GM21381 (cell line): ENCODE results near the gene UBE3C.

Experiments used
- ATAC-seq: cut with Tn5 transposase; IDR thresholded peaks from one replicate; pipeline ENCODE4 v1.9.1; 2021; ENCODE audit warnings: mild to moderate bottlenecking, moderate library complexity; ENCODE audit not compliant: unreplicated experiment

UBE3C gene

DNA sequence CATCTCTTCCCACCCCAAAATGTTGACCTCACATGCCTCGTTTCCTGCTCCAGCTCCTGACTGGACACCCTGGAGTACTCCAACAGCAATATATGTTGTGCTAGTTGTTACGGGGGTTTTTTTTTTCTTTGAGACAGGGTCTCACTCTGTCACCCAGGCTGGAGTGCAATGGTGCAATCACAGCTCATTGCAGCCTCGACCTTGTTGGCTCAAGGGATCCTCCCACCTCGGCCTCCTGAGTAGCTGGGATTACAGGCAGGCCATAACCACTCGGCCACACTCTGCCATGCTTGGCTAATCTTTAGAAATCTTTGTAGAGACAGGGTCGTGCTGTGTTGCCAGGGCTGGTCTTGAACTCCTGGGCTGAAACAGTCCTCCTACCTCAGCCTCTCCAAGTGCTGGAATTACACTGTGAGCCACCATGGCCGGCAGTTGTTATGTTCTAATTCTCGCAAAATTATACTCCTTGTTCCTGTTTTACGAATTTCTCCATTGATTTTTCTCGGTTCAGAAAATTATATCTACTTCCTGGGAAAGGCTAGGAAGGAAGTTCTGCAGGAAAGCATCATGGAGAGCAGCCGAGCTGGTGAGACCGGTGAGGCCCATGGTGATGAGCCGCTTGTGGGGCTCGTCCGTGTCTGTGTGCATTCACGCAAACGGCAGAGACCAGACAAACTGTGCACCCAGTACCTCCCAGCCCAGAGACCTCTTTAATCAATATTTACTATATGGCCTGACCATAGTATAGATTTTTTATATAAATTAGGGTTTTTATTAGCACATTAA is 145.7 kb downstream of the UBE3C start:
- ATAC-seq, result no peak

DNA sequence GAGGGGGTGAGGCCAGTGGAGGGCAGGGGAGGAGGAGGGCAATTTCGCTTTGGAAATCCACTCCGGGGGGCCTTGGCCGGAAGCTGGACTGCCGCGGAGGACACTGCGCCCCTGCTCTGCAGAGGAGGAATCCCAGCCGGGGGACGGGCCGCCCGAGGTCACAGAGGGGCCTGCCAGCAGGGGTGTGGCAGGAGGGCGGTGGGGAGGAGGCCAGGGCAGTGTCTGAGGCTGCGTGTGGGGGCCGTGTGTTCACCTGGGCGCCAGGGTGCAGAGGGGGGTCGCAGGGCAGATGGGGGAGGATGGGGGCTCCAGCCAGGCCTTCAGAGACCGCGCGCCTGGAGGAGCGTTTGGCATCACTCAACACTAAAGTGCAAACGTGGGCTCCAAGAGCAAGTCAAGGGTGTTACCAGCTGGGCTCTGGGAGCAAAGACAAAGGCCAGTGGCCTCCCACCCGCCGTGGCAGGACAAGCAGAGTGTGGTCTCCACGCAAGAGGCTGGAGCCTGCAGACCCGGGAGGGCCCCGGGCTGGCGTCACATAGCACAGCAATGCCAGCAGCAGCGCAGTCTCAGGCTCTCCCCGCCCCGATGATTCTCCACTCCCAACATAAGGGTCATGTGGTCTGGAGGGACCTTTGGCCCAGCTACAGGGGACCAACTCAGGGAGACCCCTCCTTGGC is 152.8 kb downstream of the UBE3C start:
- ATAC-seq, result no peak

DNA sequence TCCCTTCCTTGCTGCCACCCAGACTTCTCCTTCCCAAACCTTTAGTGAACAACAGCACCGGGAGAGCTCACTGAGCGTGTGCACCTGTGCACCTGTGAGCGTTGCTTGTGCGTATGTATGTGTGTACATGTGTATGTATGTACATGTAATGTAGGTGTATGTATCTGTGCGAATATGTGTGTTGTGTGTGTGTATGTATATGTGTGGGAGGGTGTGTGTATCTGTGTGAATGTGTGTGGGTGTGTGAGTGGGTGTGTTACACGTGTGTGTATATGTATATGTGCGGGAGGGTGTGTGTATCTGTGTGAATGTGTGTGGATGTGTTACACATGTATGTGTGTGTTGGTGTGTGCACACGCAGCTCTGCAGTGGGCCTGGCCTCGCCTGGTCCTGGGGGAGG is 153.5 kb downstream of the UBE3C start:
- ATAC-seq, result no peak

DNA sequence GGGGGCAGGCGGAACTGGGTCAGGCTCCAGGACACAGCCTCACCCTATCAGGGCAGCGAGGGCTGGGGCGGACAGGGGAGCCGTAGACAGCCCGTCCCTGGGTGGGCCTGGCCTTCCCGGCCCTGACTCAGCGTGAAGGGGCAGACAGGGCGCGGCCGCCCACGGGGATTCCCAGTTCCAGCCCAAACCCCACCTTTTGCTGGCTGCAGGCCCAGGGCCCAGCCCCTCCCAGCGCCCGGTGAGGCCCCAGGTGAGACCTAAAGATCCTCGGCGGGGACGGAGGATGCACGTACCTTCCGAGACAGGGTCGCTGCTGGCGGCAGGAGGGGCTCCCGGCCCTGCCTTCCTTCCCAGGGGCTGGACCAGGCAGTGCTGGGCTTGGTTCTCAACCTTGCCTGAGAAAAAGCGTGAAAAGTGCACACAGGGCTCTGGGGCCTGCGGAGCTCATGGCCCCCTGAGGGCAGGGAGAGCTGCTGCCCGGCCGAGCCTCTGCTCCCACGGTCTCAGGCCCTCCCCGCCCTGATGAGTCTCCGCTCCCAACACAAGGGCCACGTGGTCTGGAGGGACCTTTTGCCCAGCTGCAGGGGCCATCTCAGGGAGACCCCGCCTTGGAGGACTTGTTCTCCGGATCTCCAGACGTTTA is 154.2 kb downstream of the UBE3C start:
- ATAC-seq, result no peak

DNA sequence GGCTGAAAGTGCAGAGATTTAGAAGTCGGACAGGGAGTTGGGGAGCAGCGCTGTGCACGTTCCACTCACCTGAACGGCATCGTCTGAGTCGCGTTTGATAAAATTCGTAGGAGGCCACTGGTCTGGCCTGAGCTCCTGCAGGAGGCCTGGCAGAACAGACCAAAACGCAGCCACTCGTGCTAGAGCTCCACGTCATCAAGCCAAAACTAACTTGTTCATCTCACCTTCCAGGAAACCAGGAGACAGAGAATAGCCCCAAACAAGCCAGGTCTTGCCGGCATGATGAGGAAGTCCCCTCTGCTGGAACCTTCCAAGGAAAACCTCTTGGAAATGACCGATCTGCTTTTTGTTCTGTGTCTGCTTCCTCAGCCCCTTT is 154.7 kb downstream of the UBE3C start:
- ATAC-seq, result no peak

DNA sequence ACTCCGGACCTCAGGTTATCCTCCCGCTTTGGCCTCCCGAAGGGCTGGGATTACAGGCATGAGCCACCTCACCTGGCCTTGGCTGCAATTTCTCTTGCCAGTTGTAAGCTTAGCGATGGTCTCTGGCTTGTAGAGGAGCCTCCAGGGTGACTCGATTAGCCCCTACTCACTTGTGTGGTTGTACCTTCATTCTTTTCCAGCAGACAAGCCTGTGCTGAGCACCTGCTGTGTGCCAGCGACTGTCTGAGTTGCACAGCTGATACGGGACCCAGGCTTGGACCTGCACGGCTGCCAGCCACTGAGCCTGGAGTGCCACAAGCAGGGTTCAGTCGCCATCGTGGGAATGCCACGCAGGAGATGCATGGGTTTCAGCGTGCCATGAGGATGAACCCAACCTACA is 156.0 kb downstream of the UBE3C start:
- ATAC-seq, result no peak

DNA sequence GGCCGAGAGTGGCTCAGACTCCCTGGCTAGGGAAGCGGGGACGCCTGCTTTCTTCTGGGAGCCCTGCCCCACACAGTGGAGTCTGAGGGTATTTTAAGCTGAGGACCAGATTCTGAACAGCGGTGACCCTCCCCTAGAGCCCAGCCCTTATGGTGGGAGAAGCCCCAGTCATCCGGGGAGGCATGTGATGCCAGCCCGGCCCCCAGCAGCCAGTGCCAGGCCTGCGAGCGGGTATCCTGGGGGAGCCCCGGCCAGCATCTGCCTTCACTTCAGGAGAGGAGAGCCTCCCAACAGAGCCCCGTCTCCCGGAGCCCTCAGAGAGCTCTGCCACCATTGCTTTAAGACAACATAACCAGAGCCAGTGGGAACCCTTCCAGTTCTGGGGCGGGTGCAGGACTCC is 156.6 kb downstream of the UBE3C start:
- no peak for ATAC-seq

DNA sequence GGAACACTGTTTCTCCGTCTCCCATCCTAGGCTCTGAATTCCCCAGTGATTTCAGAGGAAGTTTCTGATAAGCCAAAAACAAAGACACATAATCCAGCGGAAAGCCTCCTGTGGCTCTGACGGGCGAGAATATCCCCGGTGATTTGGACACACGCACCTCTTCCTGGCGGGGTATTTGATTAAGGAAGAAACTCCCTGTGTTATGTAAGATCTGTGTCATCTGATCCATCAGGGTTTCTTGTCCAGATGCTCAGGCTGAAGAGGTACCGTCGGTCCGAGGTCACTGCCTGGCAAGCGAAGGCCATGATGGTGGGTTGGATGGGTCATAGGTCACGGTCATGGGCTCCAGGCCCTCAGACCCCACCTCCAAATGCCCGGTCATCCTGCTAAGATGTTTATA is 158.5 kb downstream of the UBE3C start:
- ATAC-seq, result no peak

DNA sequence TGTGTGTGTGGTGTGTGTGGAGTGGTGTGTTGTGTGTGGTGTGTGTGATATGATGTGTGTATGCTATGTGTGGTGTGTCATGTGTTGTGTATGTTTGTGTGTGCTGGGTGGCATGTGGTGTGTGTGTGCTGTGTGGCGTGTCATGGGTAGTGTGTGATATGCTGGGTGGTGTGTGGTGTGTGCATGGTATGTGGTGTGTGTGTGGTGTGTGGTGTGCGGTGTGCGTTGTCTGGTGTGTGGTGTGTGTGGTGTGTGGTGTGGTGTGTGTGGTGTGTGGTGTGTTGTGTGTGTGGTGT is 160.5 kb downstream of the UBE3C start:
- ATAC-seq, result no peak

DNA sequence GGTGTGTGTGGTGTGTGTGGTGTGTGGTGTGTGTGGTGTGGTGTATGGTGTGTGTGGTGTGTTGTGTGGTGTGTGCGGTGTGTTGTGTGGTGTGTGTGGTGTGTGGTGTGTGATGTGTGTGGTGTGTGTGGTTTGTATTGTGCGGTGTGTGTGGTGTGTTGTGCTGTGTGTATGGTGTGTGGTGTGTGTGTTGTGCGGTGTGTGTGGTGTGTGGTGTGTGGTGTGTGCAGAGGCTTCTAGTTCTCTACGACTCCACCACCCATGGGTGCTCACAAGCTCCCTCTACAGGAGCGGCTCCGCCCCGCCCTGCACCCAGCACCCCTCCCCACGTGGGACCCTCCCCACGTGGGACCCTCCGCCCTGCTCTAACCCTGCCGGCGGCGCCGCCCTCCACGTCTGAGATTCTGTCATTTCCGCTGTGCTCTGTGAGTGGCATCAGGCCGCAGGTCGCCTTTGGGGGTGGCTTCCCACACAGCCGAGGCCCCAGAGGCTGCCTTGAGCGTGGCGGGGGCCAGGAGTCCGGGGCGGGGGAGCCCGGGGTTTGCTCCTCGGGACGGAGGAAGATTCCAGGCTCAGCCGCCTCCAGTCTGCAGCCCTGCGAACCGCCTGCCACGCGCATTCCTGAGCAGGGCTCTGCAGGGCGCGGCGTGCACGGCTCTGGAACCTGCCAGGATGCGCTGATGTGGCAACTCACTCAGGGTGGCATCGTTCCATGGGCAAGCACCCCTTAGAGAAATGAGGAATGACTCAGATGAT is 161.1 kb downstream of the UBE3C start:
- no peak for ATAC-seq

DNA sequence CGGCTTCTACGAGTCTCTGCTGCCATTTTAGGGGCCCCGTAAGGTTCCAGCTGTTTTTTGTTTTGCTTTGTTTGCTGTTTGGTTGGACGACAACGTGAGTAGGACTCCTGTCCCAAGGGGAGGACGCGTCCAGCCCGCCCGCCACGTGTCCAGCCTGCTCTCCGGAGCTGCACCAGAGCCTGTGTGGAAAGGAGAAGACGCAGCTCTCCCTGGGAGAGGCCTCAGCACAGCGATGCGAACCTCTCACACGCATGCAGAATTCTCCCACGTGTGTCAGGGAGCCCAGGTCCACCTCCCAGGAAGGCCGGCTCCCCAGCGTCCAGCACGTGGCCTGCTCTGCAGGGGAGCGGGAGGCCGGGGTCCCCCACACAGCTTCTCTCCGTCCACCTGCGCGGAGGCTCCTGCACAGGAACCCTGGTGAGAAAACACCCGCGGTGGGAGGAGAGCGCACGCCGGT is 161.7 kb downstream of the UBE3C start:
- ATAC-seq, result no peak

DNA sequence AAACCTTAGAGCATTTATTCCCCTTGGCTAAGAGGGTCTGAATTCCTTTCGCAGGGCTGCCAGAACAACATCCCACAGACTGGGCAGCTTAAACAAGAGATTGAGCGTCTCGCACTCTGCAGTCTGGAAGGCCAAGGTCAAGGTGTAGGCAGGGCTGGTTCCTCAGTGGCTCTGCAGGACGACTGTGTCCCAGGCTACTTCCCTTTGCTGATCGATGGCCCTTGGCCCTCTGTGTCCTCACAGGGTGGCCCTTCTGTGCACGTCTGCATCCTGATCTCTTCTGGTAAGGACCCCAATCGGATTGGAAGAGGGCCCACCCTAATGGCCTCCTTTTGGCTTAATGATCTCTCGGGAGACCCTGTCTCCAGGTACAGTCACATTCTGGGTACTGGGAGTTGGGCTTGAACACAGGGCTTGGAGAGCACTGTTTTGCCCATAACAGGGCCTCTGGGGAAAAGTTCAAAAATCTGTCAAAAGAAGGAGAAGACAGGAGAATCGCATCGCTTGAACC is 162.9 kb downstream of the UBE3C start:
- peak; percentile 4 for ATAC-seq

DNA sequence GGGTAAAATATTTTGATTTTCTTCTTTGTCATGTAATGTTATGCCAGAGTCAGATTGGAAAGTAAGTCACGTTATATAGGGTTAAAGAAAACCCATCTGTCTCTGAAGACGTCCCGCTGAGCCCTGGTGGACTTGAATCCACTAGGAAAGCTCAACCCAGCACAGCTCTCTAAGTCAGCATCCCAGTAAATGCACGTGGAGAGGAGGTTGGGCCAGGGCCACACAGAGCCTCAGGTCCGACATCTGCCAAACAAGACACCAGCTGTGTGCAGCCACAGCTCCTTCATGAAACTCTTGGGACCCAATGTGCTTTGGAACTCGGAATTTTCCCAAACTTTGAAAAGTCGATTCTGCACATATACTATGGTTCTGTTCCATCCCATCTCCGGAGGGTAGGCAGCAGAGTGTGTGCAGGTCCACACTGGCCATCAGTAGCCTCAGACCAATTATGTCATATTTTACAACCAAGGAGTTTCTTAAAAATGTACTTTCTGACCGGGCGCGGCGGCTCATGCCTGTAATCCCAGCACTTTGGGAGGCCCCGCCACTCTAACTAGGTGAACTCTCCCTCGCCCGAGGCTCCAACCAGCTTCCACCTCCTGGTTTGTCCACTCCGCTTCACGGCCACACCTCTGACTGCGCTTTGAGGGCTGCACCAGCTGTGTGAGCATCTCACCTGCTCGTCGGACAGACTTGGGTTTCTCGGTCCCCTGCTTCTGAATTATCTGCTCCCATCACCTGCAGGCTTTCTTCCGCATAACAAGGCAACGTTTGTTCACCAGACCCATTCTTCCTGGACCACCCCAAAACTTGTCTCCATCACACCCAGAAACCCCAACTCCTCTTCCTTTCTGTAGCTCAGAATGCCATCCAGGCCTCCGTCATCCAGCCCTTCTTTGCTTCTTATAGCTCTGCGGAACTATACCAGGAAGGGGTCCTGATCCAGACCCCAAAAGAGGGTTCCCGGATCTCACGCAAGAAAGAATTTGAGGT is 168.4 kb downstream of the UBE3C start:
- ATAC-seq, result no peak

DNA sequence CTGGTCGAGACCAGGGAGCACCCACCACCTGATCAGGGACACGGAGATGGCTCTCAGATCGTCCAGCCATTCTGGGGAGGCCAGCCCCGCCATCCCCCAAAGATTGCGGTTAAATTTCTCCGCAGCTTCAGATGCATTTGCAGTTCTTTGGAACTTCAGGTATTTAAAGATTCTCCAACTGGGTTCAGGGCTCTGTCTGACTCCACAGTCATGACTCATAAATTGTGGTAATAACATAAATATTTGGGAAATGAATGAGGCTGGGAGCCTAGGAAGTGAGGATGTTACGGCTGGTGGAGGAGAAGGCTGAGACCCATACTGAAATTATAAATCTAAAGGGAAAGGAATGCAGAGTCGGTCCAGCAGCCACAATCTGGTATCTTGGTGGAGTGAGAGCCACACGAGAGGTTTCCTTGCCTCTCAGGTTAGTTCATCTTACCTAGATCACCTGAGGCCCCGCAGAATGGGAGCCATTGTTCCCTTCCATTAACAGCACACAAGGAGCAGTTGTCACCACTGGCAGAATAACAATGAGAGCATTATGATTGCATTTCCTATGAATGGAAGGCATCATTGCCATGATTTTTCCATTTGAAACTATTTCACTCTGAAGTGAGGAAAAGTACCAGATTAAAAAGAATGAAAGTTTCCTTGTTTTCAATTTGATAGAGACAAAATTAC is 171.4 kb downstream of the UBE3C start:
- ATAC-seq, result no peak

DNA sequence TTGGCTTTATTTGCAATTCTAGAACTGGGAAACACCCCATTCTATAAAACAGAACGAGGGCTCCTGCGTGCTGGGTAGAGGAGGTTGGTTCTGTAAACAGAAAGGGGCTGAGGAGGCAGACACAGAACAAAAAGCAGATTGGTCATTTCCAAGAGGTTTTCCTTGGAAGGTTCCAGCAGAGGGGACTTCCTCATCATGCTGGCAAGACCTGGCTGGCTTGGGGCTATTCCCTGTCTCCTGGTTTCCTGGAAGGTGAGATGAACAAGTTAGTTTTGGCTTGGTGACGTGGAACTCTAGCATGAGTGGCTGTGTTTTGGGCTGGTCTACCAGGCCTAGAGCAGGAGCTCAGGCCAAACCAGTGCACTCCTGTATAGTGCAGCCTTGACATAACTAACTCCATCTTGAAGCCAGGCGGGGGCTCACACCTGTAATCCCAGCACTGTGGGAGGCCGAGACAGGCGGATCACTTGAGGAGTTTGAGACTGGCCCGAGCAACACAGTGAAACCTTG is 172.0 kb downstream of the UBE3C start:
- ATAC-seq, result no peak

DNA sequence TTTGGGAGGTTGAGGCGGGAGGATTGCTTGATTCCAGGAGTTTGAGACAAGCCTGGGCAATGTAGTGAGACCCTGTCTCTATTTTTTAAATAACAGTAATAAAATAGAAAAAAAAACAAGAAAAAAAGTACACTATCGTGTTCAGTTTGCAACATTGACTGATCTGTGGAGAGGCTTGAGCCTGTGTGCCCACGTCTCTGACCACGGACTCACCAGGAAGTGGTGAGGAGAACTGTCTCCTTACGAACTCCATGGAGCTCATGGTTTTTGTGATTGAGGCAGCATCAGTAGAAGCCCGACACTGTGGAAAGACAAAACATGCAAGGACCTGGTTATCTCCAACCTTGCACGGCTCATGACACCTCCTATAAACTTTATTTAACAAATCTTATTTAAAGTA is 174.2 kb downstream of the UBE3C start:
- ATAC-seq, result no peak

DNA sequence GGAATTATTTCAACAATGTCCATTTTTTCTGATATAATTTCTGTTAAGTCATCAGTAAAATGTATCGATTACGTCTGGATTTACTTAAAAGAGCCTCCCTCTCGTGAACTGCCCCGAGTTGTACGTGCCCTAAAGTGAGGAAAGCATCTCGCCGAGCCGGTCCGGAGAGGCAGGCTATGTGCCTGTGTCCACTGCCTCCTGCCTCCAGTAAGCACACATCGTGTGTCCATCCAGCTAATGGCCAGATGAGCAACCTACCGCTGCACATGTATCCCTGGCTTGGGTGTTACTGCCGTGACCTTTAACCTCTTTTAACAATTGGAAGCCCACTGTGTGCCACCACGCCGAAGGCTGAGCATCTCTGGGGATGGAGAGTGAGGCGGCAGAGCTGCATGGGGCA is 174.9 kb downstream of the UBE3C start:
- ATAC-seq, result no peak

DNA sequence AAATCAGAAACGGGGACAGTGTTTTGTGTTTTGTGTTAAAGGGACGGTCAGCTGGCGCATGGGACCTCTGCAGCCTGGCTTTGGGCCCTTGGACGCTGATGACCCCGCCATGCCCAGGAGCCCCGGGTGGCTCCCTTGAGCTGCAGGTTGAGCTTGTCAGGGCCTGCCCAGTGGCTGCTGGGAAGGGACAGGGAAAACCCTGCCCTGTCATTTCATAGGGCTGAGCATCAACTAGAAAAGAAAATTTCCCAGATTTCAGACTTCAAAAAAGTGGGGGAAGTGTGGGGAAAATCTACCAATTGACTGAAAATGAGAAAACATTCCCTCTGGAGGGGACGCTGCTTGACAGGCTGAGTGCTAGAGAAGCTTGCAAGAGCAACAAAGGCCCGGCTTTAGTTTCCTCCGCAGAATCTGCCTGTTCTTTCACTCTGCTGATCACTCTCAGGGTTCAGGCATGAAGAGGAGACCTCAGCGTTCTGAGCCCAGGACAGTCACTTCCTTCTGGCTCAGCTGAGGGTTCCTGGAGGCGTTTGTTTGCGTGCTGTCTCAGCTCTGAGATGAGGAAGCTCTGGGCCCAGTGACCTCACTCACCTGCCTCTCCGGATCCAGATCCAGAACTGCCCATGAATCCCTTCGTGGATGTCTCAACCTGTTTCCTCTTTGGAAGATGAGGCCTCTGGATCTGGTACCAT is 179.4 kb downstream of the UBE3C start:
- ATAC-seq, result peak; percentile 76
